Effector memory CD4-positive, alpha-beta T cell (primary cell): ENCODE measurements around the gene WNK1.
"Not testable (repeated sequence)": the region's sequence is repeated elsewhere in the genome, so short reads cannot be mapped to it uniquely, and the experiment has no call there.

Experiments used
- DNase-seq, 3 donors: peaks; one replicate each; pipeline ENCODE4 v3.0.0-alpha.2; 2020
- H3K27ac ChIP-seq: 2 replicates; pipeline ENCODE4 v1.7.0; 2013; ENCODE audit warnings: mild to moderate bottlenecking, low read length, moderate library complexity; ENCODE audit not compliant: insufficient read depth, poor library complexity, severe bottlenecking
- H3K27me3 ChIP-seq: replicated peaks from 2 replicates; pipeline ENCODE4 v1.7.0; 2013; ENCODE audit warnings: mild to moderate bottlenecking, low read length; ENCODE audit not compliant: insufficient read depth, control insufficient read depth, poor library complexity, severe bottlenecking
- H3K36me3 ChIP-seq: 2 replicates; pipeline ENCODE4 v1.7.0; 2013; ENCODE audit warnings: mild to moderate bottlenecking, low read length, moderate library complexity; ENCODE audit not compliant: control insufficient read depth, insufficient read depth
- H3K4me1 ChIP-seq: 2 replicates; pipeline ENCODE4 v1.7.0; 2013; ENCODE audit warnings: low read length, mild to moderate bottlenecking; ENCODE audit not compliant: control insufficient read depth, insufficient read depth, poor library complexity, severe bottlenecking
- H3K4me3 ChIP-seq: 2 replicates; pipeline ENCODE4 v1.7.0; 2013; ENCODE audit warnings: low read length, low read depth, mild to moderate bottlenecking; ENCODE audit not compliant: insufficient read depth, poor library complexity, severe bottlenecking
- H3K9me3 ChIP-seq: 2 replicates; pipeline ENCODE4 v1.7.0; 2013; ENCODE audit warnings: mild to moderate bottlenecking, low read length, moderate library complexity; ENCODE audit not compliant: control insufficient read depth

Gene WNK1

DNA sequence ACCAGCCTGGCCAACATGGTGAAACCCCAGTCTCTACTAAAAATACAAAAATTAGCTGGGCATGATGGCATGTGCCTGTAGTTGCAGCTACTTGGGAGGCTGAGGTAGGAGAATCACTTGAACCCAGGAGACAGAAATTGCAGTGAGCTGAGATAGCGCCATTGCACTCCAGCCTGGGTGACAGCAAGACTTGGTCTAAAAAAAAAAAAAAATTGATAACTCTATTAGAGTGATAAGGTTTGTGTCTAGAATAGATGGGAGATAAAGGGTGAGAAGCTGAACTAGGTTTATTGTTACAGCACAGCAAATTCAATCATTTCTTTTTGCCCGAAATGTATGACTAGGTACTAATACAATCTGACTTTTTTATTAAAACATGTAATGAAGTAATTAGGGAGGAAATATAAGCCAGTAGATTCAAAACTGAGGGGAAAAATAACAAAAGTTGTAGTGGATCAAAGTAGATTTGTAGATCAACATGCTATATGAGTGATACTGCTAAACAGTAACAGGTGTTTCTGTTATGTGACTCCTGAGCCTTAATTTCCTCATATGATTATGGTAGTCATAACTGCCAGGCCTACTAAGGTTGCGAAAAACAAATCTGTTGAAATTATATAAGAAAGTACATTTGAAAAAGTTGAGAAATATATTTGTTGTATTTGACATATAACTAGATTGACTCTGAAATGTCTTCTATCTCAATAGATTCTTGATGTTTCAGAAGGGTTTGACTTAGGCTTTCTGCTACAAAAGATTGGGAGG, 83.6 kb downstream of the WNK1 start:
- Histone ChIP-seq H3K27ac (no peak overlapping the region), H3K9me3 (no peaks in the 10 kb centered on the region), H3K4me3 (no peak overlapping the region), H3K36me3 (peaks cover 13% of the 10 kb centered on the region), H3K27me3 (no peaks in the 10 kb centered on the region), H3K4me1 (no peaks in the 10 kb centered on the region)
- no peak for DNase-seq

DNA sequence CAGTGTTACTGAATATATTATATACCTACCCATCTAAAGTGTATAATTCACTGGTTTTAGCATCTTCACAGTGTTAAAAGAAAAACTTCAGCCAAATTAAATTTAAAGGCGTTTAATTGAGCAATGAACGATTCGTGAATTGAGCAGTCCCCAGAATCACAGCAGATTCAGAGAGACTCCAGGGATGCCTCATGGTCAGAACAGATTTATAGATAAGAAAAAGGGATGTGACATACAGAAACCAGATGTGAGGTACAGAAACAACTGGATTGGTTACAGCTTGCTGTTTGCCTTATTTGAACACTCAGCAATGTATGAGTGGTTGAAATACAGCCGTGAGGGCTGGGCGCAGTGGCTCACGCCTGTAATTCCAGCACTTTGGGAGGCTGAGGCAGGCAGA, 84.6 kb downstream of the WNK1 start:
- peaks cover 11% of the 10 kb centered on the region for H3K36me3 ChIP-seq
- no peak for DNase-seq
- no peaks in the 10 kb centered on the region for H3K9me3 ChIP-seq
- no peaks in the 10 kb centered on the region for H3K4me1 ChIP-seq
- no peaks in the 10 kb centered on the region for H3K27me3 ChIP-seq
- H3K4me3 ChIP-seq, result no peak overlapping the region
- no peak overlapping the region for H3K27ac ChIP-seq

DNA sequence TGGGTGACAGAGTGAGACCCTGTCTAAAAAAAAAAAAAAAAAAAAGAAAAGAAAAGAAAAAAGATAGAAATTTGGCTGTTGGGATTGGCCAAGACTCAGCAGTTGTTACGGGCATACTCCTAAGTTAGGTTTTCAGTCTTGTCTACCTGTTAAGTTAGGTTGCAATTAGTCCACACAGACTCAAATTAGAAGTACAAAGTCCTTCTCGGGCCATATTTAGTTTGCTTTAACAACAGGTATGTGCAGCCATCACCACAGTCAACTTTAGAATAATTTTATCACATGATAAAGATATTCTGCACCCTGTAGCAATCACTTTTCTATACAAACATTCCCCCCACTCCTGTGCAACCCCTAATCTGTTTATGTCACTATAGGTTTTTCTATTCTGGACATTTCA, 85.2 kb downstream of the WNK1 start:
- H3K4me1 ChIP-seq, result no peaks in the 10 kb centered on the region
- no peaks in the 10 kb centered on the region for H3K9me3 ChIP-seq
- H3K27me3 ChIP-seq, result no peaks in the 10 kb centered on the region
- H3K4me3 ChIP-seq, result no peak overlapping the region
- H3K27ac ChIP-seq, result no peak overlapping the region
- H3K36me3 ChIP-seq, result peaks cover 11% of the 10 kb centered on the region
- no peak for DNase-seq

DNA sequence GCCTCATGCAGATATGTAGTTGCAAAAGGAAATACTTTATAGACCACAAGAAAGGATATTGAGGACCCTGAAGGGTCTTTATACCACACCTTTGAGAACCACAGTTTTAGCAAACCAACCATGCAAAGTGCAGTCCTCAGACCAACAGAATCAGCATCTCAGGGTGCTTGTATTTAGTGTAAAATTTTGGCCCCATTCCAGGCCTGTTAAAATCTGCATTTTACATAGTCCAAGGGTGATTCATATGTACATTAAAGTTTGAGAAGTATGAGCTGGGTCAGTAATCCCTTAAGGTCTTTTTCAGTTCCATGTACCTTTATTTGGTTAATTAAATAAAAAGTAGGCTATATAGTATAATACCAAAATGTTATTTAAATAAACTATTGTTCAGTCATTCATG, 91.2 kb downstream of the WNK1 start:
- Histone ChIP-seq H3K27ac (no peak overlapping the region), H3K9me3 (no peaks in the 10 kb centered on the region), H3K4me3 (no peak overlapping the region), H3K27me3 (no peaks in the 10 kb centered on the region), H3K36me3 (peaks cover 4% of the 10 kb centered on the region), H3K4me1 (peaks cover 2% of the 10 kb centered on the region)
- no peak for DNase-seq

DNA sequence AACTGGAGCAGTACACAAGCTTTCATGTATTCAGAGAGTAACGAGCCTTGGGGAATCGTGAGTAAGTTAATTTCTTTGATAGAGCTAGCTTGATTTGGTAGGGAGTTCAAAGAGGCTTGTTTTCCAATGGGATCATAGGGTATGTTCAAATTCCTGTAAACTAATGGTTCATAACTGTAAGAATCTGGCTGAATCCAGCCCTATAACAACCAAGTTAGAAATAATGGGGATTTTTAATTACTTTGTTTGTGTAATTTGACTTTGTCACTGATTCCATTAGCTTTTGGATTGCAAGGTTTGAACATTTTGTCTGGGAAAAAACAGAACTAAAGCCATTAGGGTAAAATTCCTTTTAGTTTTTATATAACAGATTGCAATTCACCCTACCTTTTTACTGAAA, 94.0 kb downstream of the WNK1 start:
- H3K27ac ChIP-seq, result no peak overlapping the region
- peaks cover 2% of the 10 kb centered on the region for H3K4me1 ChIP-seq
- no peaks in the 10 kb centered on the region for H3K36me3 ChIP-seq
- H3K27me3 ChIP-seq, result no peaks in the 10 kb centered on the region
- H3K9me3 ChIP-seq, result no peaks in the 10 kb centered on the region
- no peak for DNase-seq
- H3K4me3 ChIP-seq, result no peak overlapping the region

DNA sequence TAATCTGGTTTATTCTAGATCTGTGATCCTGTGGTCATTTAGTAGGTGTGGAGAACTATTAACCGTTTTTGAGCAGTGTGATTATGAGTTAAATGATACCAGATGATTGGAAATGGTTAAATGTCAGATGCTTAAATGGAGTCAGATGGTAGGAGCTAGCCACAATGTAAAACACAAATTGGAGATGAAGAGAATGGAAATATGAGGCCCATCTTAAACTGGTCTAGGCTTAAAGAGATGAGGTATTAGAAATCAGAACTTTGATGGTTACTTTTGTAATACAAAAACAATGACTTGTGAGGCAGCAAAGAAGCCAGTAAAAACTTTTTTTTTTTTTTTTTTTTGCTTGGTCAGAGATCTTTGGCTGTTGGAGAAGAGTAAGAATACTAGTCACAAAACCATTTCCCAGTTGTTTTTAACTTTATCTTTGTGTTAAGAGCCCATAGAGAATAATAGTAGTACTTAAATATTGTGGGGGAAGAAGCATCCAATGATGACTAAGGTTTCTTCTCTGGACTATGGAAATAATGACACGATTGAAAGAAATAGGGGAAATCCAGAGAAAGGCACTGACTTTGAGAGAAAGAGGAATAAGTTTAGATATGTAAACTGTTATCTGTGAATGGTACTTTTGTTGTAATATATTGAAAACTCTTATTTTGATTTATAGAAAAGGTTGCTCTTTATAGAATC, 95.9 kb downstream of the WNK1 start:
- DNase-seq, result no peak
- Histone ChIP-seq H3K4me1 (peaks cover 2% of the 10 kb centered on the region), H3K9me3 (no peaks in the 10 kb centered on the region), H3K36me3 (no peaks in the 10 kb centered on the region), H3K27ac (no peak overlapping the region), H3K27me3 (no peaks in the 10 kb centered on the region), H3K4me3 (no peak overlapping the region)

DNA sequence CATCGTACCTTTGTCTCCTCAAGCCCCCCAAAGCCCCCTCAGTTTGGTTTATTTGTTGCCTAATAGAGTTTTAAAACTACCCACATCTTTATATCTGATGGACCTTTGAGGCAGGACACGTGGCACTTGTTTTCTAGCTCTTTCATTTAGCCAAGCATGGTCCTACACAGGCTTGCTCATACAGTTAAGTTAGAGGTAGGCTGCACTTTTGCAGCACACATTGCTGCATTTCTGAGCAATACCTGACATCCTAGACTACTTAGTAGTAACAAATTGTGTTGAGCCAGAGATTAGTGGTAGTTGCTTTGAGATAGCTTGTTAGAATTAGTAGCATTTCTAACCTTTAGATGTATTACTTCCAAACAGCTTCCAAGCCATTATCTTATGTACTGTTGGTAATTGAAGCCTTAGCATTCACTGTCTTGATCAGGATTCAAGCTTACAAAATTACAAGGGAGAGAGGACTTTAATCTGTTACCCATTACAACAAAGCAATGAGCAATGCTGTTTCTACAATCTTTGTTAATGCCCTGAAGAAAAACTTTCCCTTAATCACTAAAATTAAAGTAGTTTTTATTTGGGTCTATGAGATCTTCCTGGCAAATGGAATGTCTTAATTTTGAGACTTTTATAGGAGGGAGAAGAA, 96.6 kb downstream of the WNK1 start:
- Histone ChIP-seq H3K36me3 (no peaks in the 10 kb centered on the region), H3K27me3 (no peaks in the 10 kb centered on the region), H3K4me1 (peaks cover 2% of the 10 kb centered on the region), H3K9me3 (no peaks in the 10 kb centered on the region), H3K27ac (no peak overlapping the region), H3K4me3 (no peak overlapping the region)
- no peak for DNase-seq

DNA sequence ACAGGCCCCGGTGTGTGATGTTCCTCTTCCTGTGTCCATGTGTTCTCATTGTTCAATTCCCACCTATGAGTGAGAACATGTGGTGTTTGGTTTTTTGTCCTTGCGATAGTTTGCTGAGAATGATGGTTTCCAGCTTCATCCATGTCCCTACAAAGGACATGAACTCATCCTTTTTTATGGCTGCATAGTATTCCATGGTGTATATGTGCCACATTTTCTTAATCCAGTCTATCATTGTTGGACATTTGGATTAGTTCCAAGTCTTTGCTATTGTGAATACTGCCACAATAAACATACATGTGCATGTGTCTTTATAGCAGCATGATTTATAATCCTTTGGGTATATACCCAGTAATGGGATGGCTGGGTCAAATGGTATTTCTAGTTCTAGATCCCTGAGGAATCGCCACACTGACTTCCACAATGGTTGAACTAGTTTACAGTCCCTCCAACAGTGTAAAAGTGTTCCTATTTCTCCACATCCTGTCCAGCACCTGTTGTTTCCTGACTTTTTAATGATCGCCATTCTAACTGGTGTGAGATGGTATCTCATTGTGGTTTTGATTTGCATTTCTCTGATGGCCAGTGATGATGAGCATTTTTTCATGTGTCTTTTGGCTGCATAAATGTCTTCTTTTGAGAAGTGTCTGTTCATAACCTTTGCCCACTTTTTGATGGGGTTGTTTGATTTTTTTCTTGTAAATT, 97.5 kb downstream of the WNK1 start:
- not testable (repeated sequence) for DNase-seq, H3K9me3 ChIP-seq, H3K27me3 ChIP-seq, H3K27ac ChIP-seq, H3K4me3 ChIP-seq, H3K36me3 ChIP-seq, H3K4me1 ChIP-seq

DNA sequence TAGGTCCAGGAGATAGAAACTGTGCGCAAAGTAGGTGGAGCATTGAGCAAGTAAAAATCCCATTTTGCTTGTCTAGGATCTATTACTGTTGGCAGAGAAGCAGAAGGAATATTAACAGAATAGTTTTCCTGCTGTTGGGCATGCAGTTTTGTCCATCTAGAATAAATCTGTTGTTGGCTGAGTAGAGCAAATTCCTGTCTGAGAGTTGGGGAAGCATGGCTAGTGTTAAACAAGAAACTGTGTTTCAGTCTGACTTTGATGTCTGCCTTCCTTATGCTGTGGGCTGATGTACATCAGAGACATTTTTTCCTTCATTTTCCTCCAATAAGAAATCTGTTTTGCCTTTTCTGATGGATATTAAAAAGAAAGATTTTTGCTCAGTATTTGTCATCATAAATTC, 99.0 kb downstream of the WNK1 start:
- no peak for DNase-seq
- Histone ChIP-seq H3K4me3 (no peak overlapping the region), H3K9me3 (no peaks in the 10 kb centered on the region), H3K27ac (no peak overlapping the region), H3K36me3 (no peaks in the 10 kb centered on the region), H3K27me3 (no peaks in the 10 kb centered on the region), H3K4me1 (peaks cover 2% of the 10 kb centered on the region)

DNA sequence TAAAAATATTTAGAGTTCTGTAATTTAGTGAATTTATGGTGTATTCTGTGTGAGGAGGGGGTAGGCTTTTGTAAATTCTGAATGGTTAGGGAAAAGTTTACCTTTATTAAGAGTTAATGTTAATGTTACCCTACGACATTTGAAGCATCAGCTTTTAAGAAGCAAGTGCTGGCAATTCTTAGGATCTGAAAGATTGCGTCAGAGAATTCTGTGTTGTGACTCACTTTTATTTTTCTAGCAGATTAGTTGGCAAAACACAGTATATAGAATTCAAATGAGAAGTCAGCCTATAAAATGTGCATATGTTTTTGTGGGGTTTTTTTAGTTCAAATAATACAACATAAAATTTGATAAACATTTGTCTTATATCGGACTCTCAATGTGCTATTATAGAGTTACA, 99.5 kb downstream of the WNK1 start:
- H3K4me1 ChIP-seq, result peaks cover 2% of the 10 kb centered on the region
- H3K9me3 ChIP-seq, result no peaks in the 10 kb centered on the region
- H3K36me3 ChIP-seq, result peaks cover 4% of the 10 kb centered on the region
- H3K27me3 ChIP-seq, result no peaks in the 10 kb centered on the region
- H3K27ac ChIP-seq, result no peak overlapping the region
- no peak overlapping the region for H3K4me3 ChIP-seq
- DNase-seq, result no peak
